CD14-positive monocyte (primary cell): Measurements from ENCODE around the gene MOB3A. TPM values are rescaled to one million over a fixed set of nuclear protein-coding genes. Genes with fewer than 3 reads are reported as not detected.

Source experiments
- DNase-seq, 3 donors: peaks; one replicate each; pipeline ENCODE4 v3.0.0-alpha.2; 2011 to 2022
- H2AFZ ChIP-seq: 2 replicates; pipeline ENCODE4 v1.6.0; 2012; ENCODE audit warnings: mild to moderate bottlenecking, low read depth, low read length, inconsistent platforms; ENCODE audit not compliant: insufficient read depth, poor library complexity, severe bottlenecking
- H3K27ac ChIP-seq, 2 donors: 1 replicate in 1 of 2; 2 replicates in 1 of 2; pipeline ENCODE4 v1.5.1; 2012 to 2013; ENCODE audit warnings: low read length in 2 of 2, control low read depth in 1 of 2, inconsistent platforms in 1 of 2, low read depth in 1 of 2, mild to moderate bottlenecking in 1 of 2
- H3K27me3 ChIP-seq, 2 donors: one replicate each; pipeline versions ENCODE4 v1.6.0 to v1.6.1; 2011 to 2013; ENCODE audit warnings: low read length in 2 of 2; ENCODE audit not compliant: control insufficient read depth in 2 of 2, insufficient read depth in 2 of 2
- H3K36me3 ChIP-seq, 2 donors: replicated peaks in 1 of 2; 1 replicate in 1 of 2; 2 replicates in 1 of 2; pipeline versions ENCODE4 v1.5.1 to v1.6.1; 2012 to 2013; ENCODE audit warnings: low read length in 2 of 2, control low read depth in 1 of 2, inconsistent platforms in 1 of 2, mild to moderate bottlenecking in 1 of 2; ENCODE audit not compliant: insufficient read depth in 2 of 2, control insufficient read depth in 1 of 2
- H3K4me1 ChIP-seq, 2 donors: 1 replicate in 1 of 2; 2 replicates in 1 of 2; pipeline versions ENCODE4 v1.5.1 to v1.6.1; 2012 to 2013; ENCODE audit warnings: low read length in 2 of 2, control low read depth in 1 of 2, inconsistent platforms in 1 of 2, mild to moderate bottlenecking in 1 of 2, moderate library complexity in 1 of 2; ENCODE audit not compliant: insufficient read depth in 2 of 2, control insufficient read depth in 1 of 2
- H3K4me2 ChIP-seq: replicated peaks from 2 replicates; pipeline ENCODE3; 2012; ENCODE audit warnings: low read length, moderate library complexity, mild to moderate bottlenecking; ENCODE audit not compliant: poor library complexity, severe bottlenecking; ENCODE audit errors: extremely low read depth
- H3K4me3 ChIP-seq, 3 experiments: fragments of 200-600 bp in 1 of 3; sonication (generic) in 1 of 3; replicated peaks in 1 of 3; 1 replicate in 2 of 3; 2 replicates in 1 of 3; pipeline ENCODE4 v1.5.1; 2011 to 2013; ENCODE audit warnings: low read length in 3 of 3, mild to moderate bottlenecking in 3 of 3, control low read depth in 2 of 3, low read depth in 2 of 3, inconsistent platforms in 1 of 3, moderate library complexity in 1 of 3
- H3K79me2 ChIP-seq: 2 replicates; pipeline ENCODE4 v1.6.0; 2012; ENCODE audit warnings: mild to moderate bottlenecking, control low read depth, inconsistent platforms, low read length, moderate library complexity; ENCODE audit not compliant: insufficient read depth
- H3K9ac ChIP-seq: 2 replicates; pipeline ENCODE4 v1.6.0; 2017; ENCODE audit warnings: low read length, mild to moderate bottlenecking; ENCODE audit not compliant: insufficient read depth, poor library complexity, severe bottlenecking
- H3K9me3 ChIP-seq, 2 donors: replicated peaks in 1 of 2; 1 replicate in 1 of 2; 2 replicates in 1 of 2; pipeline versions ENCODE4 v1.5.1 to v1.6.1; 2012 to 2013; ENCODE audit warnings: low read length in 2 of 2, control low read depth in 1 of 2; ENCODE audit not compliant: control insufficient read depth in 1 of 2, insufficient read depth in 1 of 2
- H4K20me1 ChIP-seq: 2 replicates; pipeline ENCODE4 v1.6.0; 2012; ENCODE audit warnings: mild to moderate bottlenecking, low read length, control low read depth, moderate library complexity; ENCODE audit not compliant: insufficient read depth
- H3K27ac Mint-ChIP-seq, 7 donors: one replicate each; pipeline ENCODE4 v1.8.0; 2020; ENCODE audit warnings: mild to moderate bottlenecking in 7 of 7, mixed read lengths in 7 of 7, moderate library complexity in 6 of 7, inconsistent platforms in 2 of 7
- H3K27me3 Mint-ChIP-seq, 3 donors: one replicate each; pipeline ENCODE4 v1.8.0; 2021 to 2022; ENCODE audit warnings: low read depth in 3 of 3, mild to moderate bottlenecking in 3 of 3, mixed read lengths in 3 of 3, moderate library complexity in 3 of 3, inconsistent platforms in 1 of 3
- H3K36me3 Mint-ChIP-seq, 2 donors: one replicate each; pipeline ENCODE4 v1.8.0; 2020; ENCODE audit warnings: mixed read lengths in 2 of 2, inconsistent platforms in 1 of 2, mild to moderate bottlenecking in 1 of 2
- H3K4me1 Mint-ChIP-seq: one replicate; pipeline ENCODE4 v1.8.0; 2020; ENCODE audit warnings: mild to moderate bottlenecking, mixed read lengths
- H3K4me3 Mint-ChIP-seq, 2 donors: one replicate each; pipeline ENCODE4 v1.8.0; 2020; ENCODE audit warnings: mild to moderate bottlenecking in 2 of 2, mixed read lengths in 2 of 2, moderate library complexity in 1 of 2
- H3K9me3 Mint-ChIP-seq, 7 donors: one replicate each; pipeline ENCODE4 v1.8.0; 2020 to 2022; ENCODE audit warnings: mixed read lengths in 7 of 7, mild to moderate bottlenecking in 6 of 7, moderate library complexity in 6 of 7, inconsistent platforms in 2 of 7
- WGBS: methylation state at CpG from one replicate; pipeline ENCODE4 v1.1.5; 2013; ENCODE audit warnings: missing lambda C conversion rate; ENCODE audit not compliant: insufficient coverage; 5-methylcytosine and 5-hydroxymethylcytosine counted together
- intact Hi-C, 2 donors: fragments of 100-400 bp; cut with micrococcal nuclease; formaldehyde crosslinking; loops; one replicate each; pipeline versions ENCODE4 v1.15.0 to v1.15.1; 2023
- polyA plus RNA-seq, 3 donors: library from polyadenylated mRNA; depleted of rRNA in 1 of 3; unstranded in 2 of 3; stranded (reverse) in 1 of 3; fragments of 300-500 nt in 2 of 3; fragments of >200 nt in 1 of 3; fragmentation: Illumina TruSeq in 2 of 3; gene quantifications; 1 replicate in 2 of 3; 2 replicates in 1 of 3; pipeline ENCODE4 v1.2.3, GENCODE V29; 2012 to 2021
- TF ChIP-seq, protein P1 (sequence below): fragments of 200-600 bp; IDR thresholded peaks from one replicate; pipeline ENCODE4 v1.8.0; 2022; ENCODE audit warnings: antibody characterized with exemption, mild to moderate bottlenecking

The MOB3A gene
- polyA plus RNA-seq, 3 donors: 60.5 to 179 (median 96.3) TPM

- H3K36me3 ChIP-seq: peaks cover 46 to 48% of the 10 kb centered on the region in 2 donors
- no peak for DNase-seq
- H3K4me3 ChIP-seq: no peak overlapping the region
- WGBS: 97% methylated on average over 17 of the region's 19 CpGs
- intact Hi-C loops: no loop called here
- no peak overlapping the region for H3K4me2 ChIP-seq
- H3K4me1 ChIP-seq: peaks cover 40 to 47% of the 10 kb centered on the region in 2 donors
- peaks cover 75% of the 10 kb centered on the region for H4K20me1 ChIP-seq
- H3K9me3 Mint-ChIP-seq: peaks cover 0 to 5% (median 0%) of the 10 kb centered on the region in 7 donors
- peaks cover 35 to 60% of the 10 kb centered on the region in 2 donors for H3K36me3 Mint-ChIP-seq
- H2AFZ ChIP-seq: no peak overlapping the region
- H3K79me2 ChIP-seq: peaks cover 54% of the 10 kb centered on the region
- TF ChIP-seq, protein P1, sequence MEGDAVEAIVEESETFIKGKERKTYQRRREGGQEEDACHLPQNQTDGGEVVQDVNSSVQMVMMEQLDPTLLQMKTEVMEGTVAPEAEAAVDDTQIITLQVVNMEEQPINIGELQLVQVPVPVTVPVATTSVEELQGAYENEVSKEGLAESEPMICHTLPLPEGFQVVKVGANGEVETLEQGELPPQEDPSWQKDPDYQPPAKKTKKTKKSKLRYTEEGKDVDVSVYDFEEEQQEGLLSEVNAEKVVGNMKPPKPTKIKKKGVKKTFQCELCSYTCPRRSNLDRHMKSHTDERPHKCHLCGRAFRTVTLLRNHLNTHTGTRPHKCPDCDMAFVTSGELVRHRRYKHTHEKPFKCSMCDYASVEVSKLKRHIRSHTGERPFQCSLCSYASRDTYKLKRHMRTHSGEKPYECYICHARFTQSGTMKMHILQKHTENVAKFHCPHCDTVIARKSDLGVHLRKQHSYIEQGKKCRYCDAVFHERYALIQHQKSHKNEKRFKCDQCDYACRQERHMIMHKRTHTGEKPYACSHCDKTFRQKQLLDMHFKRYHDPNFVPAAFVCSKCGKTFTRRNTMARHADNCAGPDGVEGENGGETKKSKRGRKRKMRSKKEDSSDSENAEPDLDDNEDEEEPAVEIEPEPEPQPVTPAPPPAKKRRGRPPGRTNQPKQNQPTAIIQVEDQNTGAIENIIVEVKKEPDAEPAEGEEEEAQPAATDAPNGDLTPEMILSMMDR: no peak
- H3K27ac ChIP-seq: peak overlapping the region in 1 of 2 donors; percentile 24
- H3K4me1 Mint-ChIP-seq: peaks cover 47% of the 10 kb centered on the region
- H3K27me3 ChIP-seq: no peaks in the 10 kb centered on the region
- peaks cover 0 to 3% (median 2%) of the 10 kb centered on the region in 3 donors for H3K27me3 Mint-ChIP-seq
- peak overlapping the region in 6 of 7 donors; percentile 40 to 81 (median 75) for H3K27ac Mint-ChIP-seq
- no peak overlapping the region for H3K4me3 Mint-ChIP-seq
- H3K9ac ChIP-seq: no peak overlapping the region
- H3K9me3 ChIP-seq: no peaks in the 10 kb centered on the region
These were observed 25.0 kb downstream of the MOB3A start for GRCh38 chr19:2070986-2071673.

GRCh38 chr19:2070436-2070827, 25.7 kb downstream of the MOB3A start:
- Histone ChIP-seq H3K27me3 (no peaks in the 10 kb centered on the region), H3K27ac (peak overlapping the region in 1 of 2 donors; percentile 8), H3K4me1 (peaks cover 39 to 42% of the 10 kb centered on the region in 2 donors), H4K20me1 (peaks cover 68% of the 10 kb centered on the region), H3K4me3 (no peak overlapping the region), H3K36me3 (peaks cover 39 to 41% of the 10 kb centered on the region in 2 donors), H3K4me2 (no peak overlapping the region), H3K9ac (no peak overlapping the region), H3K9me3 (no peaks in the 10 kb centered on the region), H2AFZ (no peak overlapping the region), H3K79me2 (peaks cover 47% of the 10 kb centered on the region)
- H3K4me3 Mint-ChIP-seq: no peak overlapping the region
- peaks cover 0 to 5% (median 0%) of the 10 kb centered on the region in 7 donors for H3K9me3 Mint-ChIP-seq
- intact Hi-C loops: no loop called here
- TF ChIP-seq, protein P1: no peak
- H3K36me3 Mint-ChIP-seq: peaks cover 31 to 53% of the 10 kb centered on the region in 2 donors
- DNase-seq: no peak
- H3K4me1 Mint-ChIP-seq: peaks cover 47% of the 10 kb centered on the region
- 94% methylated on average over 6 of the region's 10 CpGs for WGBS
- peak overlapping the region in 5 of 7 donors; percentile 3 to 68 (median 58) for H3K27ac Mint-ChIP-seq
- H3K27me3 Mint-ChIP-seq: peaks cover 0 to 2% (median 1%) of the 10 kb centered on the region in 3 donors
